Suprapubic skin (tissue), 4 donors: ENCODE results near the gene MYO9B. TPM values are rescaled to one million over a fixed set of nuclear protein-coding genes. Genes with fewer than 3 reads are reported as not detected.

Experiments used
- DNase-seq, 2 donors: peaks; one replicate each; pipeline ENCODE4 v3.0.0-alpha.2; 2019; ENCODE audit warnings: low spot score in 2 of 2
- H3K27ac ChIP-seq: fragments of 200-600 bp; sonication (generic); one replicate; pipeline ENCODE4 v1.5.1; 2019
- H3K27me3 ChIP-seq: fragments of 200-600 bp; sonication (generic); one replicate; pipeline ENCODE4 v1.5.1; 2019
- H3K36me3 ChIP-seq: fragments of 200-600 bp; sonication (generic); one replicate; pipeline ENCODE4 v1.5.1; 2019
- H3K4me1 ChIP-seq: fragments of 200-600 bp; sonication (generic); one replicate; pipeline ENCODE4 v1.5.1; 2019
- H3K4me3 ChIP-seq: fragments of 200-600 bp; sonication (generic); one replicate; pipeline ENCODE4 v1.5.1; 2019; ENCODE audit warnings: mild to moderate bottlenecking
- H3K9me3 ChIP-seq: fragments of 200-600 bp; sonication (generic); one replicate; pipeline ENCODE4 v1.5.1; 2019
- EP300 ChIP-seq: sonication (generic); formaldehyde crosslinking; IDR thresholded peaks from one replicate; pipeline ENCODE4 v1.6.1; 2017; ENCODE audit warnings: antibody characterized with exemption
- POLR2A ChIP-seq, 2 donors: fragments of 450-650 bp; IDR thresholded peaks; one replicate each; pipeline ENCODE4 v1.6.1; 2017; ENCODE audit warnings: antibody characterized with exemption in 2 of 2, mild to moderate bottlenecking in 2 of 2, moderate library complexity in 2 of 2
- POLR2AphosphoS5 ChIP-seq, 3 donors: sonication (generic); formaldehyde crosslinking; IDR thresholded peaks; one replicate each; pipeline ENCODE4 v1.6.1; 2017; ENCODE audit warnings: antibody characterized with exemption in 3 of 3
- WGBS: methylation state at CpG from one replicate; pipeline ENCODE4 v1.1.5; 2018; 5-methylcytosine and 5-hydroxymethylcytosine counted together
- total RNA-seq, 4 donors: library from RNA; depleted of rRNA; stranded (reverse); fragments of >200 nt; gene quantifications; one replicate each; pipeline ENCODE4 v1.1.0, GENCODE V29; 2016
- TF ChIP-seq, protein P1 (sequence below), 2 donors: fragments of 200-600 bp in 1 of 2; fragments of 450-650 bp in 1 of 2; sonication (generic) in 1 of 2; IDR thresholded peaks; one replicate each; pipeline ENCODE4 v1.5.1; 2016 to 2019; ENCODE audit warnings: antibody characterized with exemption in 2 of 2, mild to moderate bottlenecking in 1 of 2, moderate library complexity in 1 of 2

Gene MYO9B
- total RNA-seq, 4 donors from 2014 or later: 43.6 to 99.9 (median 69.5) TPM

DNA sequence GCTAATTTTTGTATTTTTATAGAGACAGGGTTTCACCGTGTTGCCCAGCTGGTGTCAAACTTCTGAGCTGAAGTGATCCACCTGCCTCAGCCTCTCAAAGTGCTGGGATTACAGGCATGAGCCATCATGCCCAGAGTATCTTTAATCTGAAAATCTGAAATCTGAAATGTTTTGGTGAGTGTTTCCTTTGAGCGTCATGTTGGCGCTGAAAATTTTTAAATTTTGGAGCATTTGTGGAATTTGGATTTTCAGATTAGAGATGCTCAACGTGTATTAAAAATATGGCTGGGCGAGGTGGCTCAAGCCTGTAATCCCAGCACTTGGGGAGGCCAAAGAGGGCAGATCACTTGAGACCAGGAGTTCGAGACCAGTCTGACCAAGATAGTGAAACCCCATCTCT lies 43.8 kb upstream of the MYO9B start:
- H3K27ac ChIP-seq: no peak overlapping the region
- no peak for DNase-seq
- H3K4me1 ChIP-seq: peaks cover 3% of the 10 kb centered on the region

DNA sequence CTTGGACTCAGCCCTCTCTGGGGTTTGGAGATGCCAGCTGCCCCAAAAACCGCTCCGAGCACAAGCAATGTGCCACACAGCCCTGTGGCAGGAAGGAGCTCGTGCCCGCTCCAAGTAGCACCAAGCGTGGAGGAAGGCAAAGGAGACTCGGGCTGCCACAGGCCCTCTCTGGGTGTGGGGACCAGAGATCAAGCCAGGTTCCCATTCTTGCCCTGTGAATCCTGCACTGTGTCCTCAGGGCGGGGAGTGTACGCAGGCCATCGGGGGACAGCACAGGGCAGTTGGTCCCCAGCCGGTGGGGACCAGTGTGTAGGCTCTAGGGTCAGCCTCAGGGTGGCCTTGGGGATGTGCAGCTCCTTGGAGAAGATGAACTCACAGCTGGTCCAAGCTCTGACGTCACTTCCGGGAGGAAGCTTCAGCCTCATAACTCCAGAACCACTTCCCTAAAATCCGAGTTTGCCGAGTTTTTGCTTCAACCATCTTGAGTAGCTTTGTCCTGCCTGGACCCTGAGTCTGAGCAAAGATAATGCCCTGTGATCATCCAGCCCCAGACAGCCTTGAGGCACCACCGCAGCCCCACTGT lies 39.6 kb upstream of the MYO9B start:
- Histone ChIP-seq H3K9me3 (no peaks in the 10 kb centered on the region), H3K4me3 (no peak overlapping the region), H3K4me1 (no peaks in the 10 kb centered on the region), H3K27ac (no peak overlapping the region), H3K36me3 (no peaks in the 10 kb centered on the region), H3K27me3 (peaks cover 5% of the 10 kb centered on the region)
- WGBS: 73% methylated on average over 14 of the region's 15 CpGs
- no peak for TF ChIP-seq EP300
- TF ChIP-seq POLR2AphosphoS5 (IDR thresholded peaks at IDR 0.05): no peak
- TF ChIP-seq POLR2A (IDR thresholded peaks at IDR 0.05): no peak
- TF ChIP-seq, protein P1, sequence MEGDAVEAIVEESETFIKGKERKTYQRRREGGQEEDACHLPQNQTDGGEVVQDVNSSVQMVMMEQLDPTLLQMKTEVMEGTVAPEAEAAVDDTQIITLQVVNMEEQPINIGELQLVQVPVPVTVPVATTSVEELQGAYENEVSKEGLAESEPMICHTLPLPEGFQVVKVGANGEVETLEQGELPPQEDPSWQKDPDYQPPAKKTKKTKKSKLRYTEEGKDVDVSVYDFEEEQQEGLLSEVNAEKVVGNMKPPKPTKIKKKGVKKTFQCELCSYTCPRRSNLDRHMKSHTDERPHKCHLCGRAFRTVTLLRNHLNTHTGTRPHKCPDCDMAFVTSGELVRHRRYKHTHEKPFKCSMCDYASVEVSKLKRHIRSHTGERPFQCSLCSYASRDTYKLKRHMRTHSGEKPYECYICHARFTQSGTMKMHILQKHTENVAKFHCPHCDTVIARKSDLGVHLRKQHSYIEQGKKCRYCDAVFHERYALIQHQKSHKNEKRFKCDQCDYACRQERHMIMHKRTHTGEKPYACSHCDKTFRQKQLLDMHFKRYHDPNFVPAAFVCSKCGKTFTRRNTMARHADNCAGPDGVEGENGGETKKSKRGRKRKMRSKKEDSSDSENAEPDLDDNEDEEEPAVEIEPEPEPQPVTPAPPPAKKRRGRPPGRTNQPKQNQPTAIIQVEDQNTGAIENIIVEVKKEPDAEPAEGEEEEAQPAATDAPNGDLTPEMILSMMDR (IDR thresholded peaks at IDR 0.05): no peak
- DNase-seq: no peak

More for the DNA sequence above, 43.8 kb upstream of the MYO9B start:
- Histone ChIP-seq H3K9me3 (no peaks in the 10 kb centered on the region), H3K36me3 (no peaks in the 10 kb centered on the region), H3K4me3 (no peak overlapping the region), H3K27me3 (peaks cover 40% of the 10 kb centered on the region)
- WGBS: 84% methylated on average over 6 of the region's 6 CpGs
- TF ChIP-seq, protein P1 (IDR thresholded peaks at IDR 0.05): no peak
- no peak for TF ChIP-seq EP300
- no peak for TF ChIP-seq POLR2A (IDR thresholded peaks at IDR 0.05)
- no peak for TF ChIP-seq POLR2AphosphoS5 (IDR thresholded peaks at IDR 0.05)

DNA sequence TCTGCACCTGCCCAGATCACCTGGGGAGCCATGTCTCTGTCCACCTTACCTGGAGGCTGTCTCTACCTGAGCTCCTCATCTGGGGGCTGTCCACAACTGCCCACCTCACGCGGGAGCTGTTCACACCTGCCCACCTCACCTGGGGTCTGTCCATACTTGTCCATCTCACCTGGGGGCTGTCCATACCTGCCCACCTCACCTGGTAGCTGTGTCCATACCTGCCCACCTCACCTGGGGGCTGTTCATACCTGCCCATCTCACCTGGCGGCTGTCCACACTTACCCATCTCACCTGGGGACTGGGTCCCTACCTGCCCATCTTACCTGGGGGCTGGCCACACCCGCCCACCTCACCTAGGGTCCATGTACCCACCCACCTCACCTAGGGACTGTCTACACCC lies 38.9 kb upstream of the MYO9B start:
- Histone ChIP-seq H3K36me3 (no peaks in the 10 kb centered on the region), H3K27ac (no peak overlapping the region), H3K9me3 (no peaks in the 10 kb centered on the region), H3K27me3 (peaks cover 3% of the 10 kb centered on the region), H3K4me3 (no peak overlapping the region), H3K4me1 (peaks cover 2% of the 10 kb centered on the region)
- no peak for DNase-seq
- 68% methylated on average over 4 of the region's 4 CpGs for WGBS
- TF ChIP-seq EP300 (no peak), POLR2AphosphoS5 (IDR thresholded peaks at IDR 0.05) (no peak), POLR2A (IDR thresholded peaks at IDR 0.05) (no peak)
- TF ChIP-seq, protein P1 (IDR thresholded peaks at IDR 0.05): no peak

DNA sequence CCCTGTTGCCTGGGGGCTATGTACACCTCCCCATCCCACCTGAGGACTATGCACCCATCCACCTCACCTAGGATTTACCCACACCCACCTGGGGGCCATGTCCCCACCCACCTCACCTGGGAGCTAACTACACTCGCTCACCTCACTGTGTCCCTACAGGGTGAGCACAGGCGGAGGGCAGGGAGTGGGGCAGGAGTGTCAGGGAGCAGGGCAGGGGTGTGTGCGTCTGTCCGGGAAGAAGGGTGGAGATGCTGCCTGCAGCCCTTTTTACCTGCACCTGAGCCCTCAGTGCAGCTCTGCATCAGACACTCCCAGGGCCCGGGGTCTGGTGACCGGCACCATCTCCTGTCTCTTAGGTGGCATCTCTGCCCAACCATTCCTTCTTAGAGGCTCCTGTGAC lies 38.4 kb upstream of the MYO9B start:
- peaks cover 7% of the 10 kb centered on the region for H3K4me1 ChIP-seq

DNA sequence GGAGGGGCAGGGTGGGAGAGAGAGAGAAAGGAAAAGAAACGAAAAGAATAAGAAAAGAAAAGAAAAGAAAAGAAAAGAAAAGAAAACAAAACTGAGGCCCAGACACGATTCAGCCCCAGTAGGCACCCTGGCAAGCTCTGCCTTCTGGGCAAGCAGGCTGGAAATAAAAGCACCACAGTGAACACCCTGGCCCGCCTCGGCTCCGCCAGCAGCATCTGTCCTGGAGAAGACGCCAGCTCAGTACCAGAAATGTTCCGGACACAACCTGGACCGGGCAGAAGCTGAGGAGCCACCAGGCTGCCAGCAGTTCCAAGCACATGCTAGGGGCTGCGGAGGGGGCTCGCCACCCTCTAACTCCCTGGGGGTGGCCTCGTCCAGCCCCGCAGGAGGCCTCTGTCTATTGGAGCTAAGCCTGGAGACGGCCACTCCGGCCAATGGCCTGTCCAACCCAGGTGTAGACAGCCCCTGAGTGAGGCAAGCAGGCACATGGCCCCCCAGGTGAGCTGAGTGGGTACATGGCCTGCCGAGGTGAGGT lies 37.5 kb upstream of the MYO9B start:
- TF ChIP-seq POLR2AphosphoS5 (IDR thresholded peaks at IDR 0.05) (no peak), EP300 (no peak), POLR2A (IDR thresholded peaks at IDR 0.05) (no peak)
- TF ChIP-seq, protein P1 (IDR thresholded peaks at IDR 0.05): no peak
- 54% methylated on average over 15 of the region's 15 CpGs for WGBS
- Histone ChIP-seq H3K27ac (no peak overlapping the region), H3K36me3 (no peaks in the 10 kb centered on the region), H3K9me3 (no peaks in the 10 kb centered on the region), H3K4me1 (peaks cover 7% of the 10 kb centered on the region), H3K27me3 (peaks cover 3% of the 10 kb centered on the region), H3K4me3 (no peak overlapping the region)
- no peak for DNase-seq

More for the DNA sequence above, 38.4 kb upstream of the MYO9B start:
- Histone ChIP-seq H3K27me3 (peaks cover 3% of the 10 kb centered on the region), H3K4me3 (no peak overlapping the region), H3K9me3 (no peaks in the 10 kb centered on the region), H3K27ac (no peak overlapping the region), H3K36me3 (no peaks in the 10 kb centered on the region)
- no peak for TF ChIP-seq POLR2AphosphoS5 (IDR thresholded peaks at IDR 0.05)
- TF ChIP-seq, protein P1 (IDR thresholded peaks at IDR 0.05): no peak
- no peak for TF ChIP-seq POLR2A (IDR thresholded peaks at IDR 0.05)
- TF ChIP-seq EP300: no peak
- WGBS: 100% methylated on average over 2 of the region's 6 CpGs
- no peak for DNase-seq
